ENCODE data around the gene ASGR1.
"Not testable (repeated sequence)": the region's sequence is repeated elsewhere in the genome, so short reads cannot be mapped to it uniquely, and the experiment has no call there.

ASGR1 gene

DNA sequence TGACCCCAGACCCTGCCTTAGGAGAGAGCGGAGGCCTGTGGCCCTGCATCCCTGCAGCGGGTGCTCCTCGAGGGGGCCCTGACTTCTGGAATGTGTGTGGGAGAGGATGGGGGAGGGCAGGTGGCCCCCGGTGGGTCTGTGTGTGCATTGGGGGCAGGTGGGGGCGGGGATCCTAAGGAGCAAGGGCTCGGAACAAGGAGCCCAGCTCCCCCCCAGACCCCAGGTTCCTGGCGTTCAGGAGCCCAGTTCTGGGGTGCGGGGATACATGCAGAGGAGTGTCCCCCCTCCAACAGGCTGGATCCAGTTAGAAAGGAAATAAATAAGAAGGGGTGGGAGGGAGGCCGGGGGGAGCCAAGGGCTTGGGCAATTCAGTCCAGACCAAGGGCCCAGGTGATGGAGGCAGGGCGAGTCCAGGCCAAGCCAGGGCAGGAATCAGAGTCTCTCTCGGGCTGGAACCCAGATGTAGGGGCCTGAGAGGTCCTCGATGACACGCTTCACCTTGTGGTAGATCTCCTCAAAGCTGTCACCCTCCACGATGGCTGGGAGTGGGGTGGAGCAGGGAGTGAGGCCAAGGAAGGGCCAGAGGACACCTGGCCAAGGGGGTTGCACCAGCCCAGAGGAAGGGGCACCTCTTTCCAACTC is 11.2 kb upstream of the ASGR1 start:
- DNase-seq (ENCODE audit: low spot score), result no peak

GRCh38 chr17:7186241-7186640 is 7.1 kb upstream of the ASGR1 start:
- DNase-seq (ENCODE audit: low spot score), result peak; percentile 56

DNA sequence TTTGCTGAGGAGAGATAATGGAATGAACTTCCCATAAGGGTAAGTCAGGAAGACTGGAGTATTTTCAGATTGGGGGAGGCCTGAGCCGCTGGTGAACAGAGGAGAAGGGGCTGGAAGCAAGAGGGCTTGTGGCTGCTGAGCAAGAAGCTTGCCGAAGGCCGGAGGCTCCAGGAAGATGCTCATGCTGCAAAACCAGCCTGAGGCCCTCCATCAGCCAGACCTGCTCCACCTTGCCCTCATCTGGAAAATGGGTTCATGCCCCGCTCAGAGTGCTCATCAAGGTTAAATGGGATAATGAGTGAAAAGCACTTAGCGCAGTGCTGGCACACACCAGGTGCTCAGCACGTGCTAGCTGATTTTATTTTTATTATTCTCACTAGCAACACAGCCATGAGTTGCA is 5.5 kb upstream of the ASGR1 start:
- DNase-seq (ENCODE audit: low spot score), result no peak

DNA sequence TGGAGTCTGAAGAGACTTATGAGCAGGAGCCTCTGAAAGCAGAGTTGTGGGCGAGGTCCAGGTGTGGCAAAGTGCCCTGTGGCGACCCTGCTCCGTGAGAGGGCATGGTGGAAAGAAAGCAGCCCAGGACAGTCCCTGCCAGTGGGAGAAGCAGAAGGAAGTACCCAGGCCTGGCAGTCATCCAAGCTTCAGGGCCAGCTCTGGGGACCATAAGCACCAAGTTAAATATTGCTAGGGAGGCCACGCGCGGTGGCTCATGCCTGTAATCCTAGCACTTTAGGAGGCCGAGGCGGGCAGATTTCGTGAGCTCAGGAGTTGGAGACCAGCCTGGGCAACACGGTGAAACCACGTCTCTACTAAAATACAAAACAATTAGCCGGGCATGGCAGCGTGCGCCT is 4.9 kb upstream of the ASGR1 start:
- DNase-seq (ENCODE audit: low spot score), result no peak

- no peak for DNase-seq (ENCODE audit: low spot score)
These were observed 4.4 kb upstream of the ASGR1 start for GRCh38 chr17:7183433-7184090.

DNA sequence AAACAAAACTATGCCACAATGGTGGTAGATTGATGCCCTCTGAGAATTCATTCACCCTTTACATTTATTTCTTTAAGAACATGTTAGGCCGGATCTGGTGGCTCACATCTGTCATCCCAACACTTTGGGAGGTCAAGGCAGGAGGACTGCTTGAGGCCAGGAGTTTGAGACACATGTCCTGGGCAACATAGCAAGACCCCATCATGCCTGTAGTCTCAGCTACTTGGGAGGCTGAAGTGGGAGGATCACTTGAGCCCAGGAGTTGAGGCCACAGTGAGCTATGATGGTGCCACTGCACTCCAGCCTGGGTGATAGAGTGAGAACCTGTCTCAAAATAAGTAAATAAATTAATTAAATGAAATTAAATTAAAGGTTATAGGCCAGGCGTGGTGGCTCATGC is 2.9 kb upstream of the ASGR1 start:
- DNase-seq (ENCODE audit: low spot score), result not testable (repeated sequence)

GRCh38 chr17:7178973-7179316 is 225 bp downstream of the ASGR1 start:
- DNase-seq (ENCODE audit: low spot score), result no peak

DNA sequence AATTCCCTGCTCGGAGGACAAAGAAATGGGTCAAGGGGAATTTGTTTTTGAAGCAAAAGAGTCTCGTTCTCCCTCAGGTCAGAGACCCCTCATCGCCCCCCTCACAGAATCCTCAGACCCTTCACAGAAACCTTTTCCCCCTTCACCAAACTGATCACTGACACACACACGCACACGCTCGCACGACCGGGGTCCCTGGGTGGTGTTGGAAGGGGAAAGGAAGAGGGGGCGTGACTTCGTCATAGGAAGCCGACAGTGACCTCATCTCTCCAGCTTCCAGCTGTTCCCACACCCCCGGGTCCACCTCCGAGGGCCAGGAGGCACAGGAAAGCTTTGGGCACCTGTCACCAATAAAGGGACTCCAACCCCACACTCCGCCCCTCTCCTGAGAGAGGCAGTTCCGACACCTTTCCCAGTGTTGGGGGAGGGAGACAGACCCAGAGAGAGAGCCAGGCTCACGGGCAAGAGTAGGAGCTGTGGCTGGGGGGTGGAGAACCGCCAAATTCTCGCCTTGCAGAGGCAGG is 1.2 kb downstream of the ASGR1 start:
- no peak for DNase-seq (ENCODE audit: low spot score)

DNA sequence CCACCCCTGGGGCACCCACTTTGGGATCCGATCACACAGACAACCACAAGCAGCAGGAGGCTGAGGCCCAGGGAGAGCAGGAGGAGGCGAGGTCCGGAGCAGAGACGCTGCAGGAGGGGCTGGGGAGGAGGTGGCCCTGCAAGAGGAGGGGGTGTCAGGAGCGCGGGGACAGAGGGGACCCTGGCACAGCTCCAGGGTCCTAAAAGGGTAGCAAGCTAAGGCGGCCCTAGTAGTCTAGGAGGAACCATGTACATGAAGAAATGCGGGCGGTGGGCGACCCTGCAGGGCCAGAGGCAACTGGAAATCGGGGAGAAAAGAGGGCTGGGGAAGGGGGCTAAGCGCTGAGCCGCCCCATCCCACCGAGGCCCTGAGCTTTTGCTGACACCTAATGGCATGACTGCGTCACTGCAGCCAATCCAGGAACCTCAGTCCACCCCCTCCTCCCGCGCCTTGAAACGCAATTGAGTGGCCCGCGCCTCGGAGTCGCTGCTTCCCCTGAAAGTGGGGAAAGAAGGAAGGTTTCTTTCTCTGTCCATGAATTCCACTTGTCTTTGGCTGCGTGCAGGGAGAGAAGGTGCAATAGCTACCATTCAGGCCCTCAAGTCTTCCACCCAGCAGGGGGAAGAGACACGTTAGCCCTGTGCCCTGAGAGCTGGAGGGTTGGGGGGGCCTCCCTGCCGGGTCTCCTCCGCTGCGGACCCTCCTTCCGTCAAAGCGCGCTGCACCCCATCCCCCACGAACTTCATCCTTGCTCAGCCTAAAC is 1.8 kb downstream of the ASGR1 start:
- DNase-seq (ENCODE audit: low spot score), result peak; percentile 76

- DNase-seq (ENCODE audit: low spot score), result no peak
These were observed 2.4 kb downstream of the ASGR1 start for GRCh38 chr17:7176841-7177190.

- no peak for DNase-seq (ENCODE audit: low spot score)
These were observed 2.9 kb downstream of the ASGR1 start for GRCh38 chr17:7176107-7176840.

GRCh38 chr17:7175330-7175733 is 3.8 kb downstream of the ASGR1 start:
- DNase-seq (ENCODE audit: low spot score), result no peak

DNA sequence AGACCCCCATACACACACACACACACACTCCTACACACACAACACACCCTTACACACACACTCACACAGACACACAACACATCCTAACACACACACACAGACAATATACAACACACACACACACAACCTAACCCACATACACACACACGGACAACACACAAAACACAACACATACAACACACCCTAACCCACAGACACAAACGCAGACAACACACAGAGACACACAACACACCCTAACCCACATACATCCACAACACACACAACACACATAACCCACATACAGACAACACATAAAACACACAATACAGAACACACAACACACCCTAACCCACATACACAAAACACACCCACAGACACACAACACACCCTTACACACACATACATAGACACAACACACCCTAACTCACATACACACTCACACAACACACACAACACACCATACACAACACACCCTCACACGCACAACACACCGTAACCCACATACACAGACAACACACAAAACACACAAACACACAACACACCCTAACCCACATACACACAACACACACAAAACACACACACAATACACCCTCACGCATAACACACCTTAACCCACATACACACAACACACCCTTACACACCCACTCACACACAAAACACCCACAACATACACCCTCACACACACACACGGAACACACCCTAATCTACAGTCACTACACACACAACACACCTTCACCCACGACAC is 4.4 kb downstream of the ASGR1 start:
- no peak for DNase-seq (ENCODE audit: low spot score)

DNA sequence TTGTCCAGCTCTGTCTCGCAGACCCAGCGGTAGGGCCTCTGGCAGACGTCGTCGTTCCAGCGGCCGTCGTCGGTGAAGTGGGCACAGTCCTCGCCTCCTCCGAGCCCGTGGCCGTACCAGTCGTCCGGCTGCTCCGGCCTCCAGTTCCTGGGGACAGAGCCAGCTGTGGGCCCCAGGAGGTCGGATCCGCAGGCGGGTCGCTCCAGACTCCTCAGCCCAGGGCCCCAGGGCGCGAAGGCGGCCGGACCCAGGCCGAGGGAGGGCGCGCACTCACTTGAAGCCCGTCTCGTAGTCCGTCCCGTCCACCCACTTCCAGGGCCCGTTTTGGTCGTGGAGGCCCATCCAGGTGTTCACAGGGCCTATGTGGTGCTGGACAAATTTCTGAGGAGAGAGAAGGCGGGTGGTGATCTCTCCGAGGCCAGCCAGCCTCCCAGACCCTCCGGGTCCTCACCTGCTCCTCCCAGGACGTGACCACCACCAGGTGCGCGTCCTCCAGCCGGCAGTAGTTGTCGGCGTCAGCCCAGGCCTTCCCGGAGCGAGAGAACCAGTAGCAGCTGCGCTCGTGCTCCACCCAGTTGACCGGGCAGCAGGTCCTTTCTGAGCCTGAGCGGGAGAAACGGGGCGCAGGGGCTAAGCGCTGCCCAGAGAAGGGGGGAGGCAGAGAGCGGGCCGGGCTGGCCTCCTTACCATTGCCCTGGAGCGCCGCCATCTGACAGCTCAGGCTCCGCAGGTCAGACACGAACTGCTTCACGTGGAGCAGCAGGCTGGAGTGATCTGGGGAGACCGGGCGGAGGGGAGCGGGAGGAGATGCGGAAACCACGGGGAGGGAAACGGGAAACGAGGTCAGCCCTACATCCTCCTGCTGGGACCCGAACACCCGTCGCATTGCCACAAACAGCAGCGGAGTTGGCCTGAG is 5.2 kb downstream of the ASGR1 start:
- no peak for DNase-seq (ENCODE audit: low spot score)

GRCh38 chr17:7172522-7173191 is 6.5 kb downstream of the ASGR1 start:
- not testable (repeated sequence) for DNase-seq (ENCODE audit: low spot score)

DNA sequence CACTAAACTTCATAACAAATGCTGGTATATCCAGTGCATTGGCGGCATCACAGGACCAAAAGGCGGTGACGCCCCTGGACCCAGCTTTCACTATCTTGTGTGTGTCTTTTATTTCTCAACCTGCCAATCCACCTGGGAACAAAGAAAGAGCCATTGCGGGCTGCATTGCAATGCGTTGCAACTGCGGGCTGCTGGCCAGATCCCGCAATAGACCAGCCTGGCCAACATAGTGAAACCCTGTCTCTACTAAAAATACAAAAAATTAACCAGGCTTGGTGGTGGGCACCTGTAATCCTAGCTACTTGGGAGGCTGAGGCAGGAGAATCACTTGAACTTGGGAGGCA is 9.6 kb downstream of the ASGR1 start:
- DNase-seq (ENCODE audit: low spot score), result not testable (repeated sequence)

GRCh38 chr17:7168841-7169564 is 10.2 kb downstream of the ASGR1 start:
- DNase-seq (ENCODE audit: low spot score), result not testable (repeated sequence)

DNA sequence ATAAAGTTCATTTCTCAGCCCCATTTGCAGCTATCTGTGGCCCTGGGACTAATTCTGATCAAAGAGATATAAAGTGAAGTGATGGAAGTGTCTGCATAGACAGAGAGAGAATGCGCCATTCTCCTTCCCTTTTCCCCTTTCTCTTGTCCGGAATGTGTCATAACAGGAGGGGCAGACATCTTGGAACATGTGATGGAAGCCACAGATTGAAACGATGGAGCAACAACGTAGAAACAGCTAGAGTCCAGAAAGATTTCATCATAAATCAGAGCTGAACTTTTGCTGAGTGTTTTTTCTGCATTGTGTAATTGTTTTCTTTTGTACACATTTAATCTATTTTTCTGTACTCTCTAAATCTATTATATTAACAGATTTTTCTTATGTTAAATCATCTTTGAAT is 11.3 kb downstream of the ASGR1 start:
- no peak for DNase-seq (ENCODE audit: low spot score)

DNA sequence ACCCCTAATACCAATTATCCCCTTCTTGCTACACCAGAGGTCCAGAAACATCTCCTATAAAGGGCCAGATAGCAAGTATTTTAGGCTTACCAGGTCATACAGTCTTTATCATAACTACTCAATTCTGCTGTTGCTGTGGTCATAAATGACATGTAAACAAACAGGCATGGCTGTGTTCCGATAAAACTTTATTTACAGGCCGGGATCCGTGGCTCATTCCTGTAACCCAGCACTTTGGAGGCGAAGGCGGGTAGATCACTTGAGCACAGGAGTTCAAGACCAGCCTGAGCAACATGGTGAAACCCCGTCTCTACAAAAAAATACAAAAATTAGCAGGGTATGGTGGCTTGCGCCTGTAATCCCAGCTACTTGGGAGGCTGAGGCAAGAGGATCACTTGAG is 12.3 kb downstream of the ASGR1 start:
- no peak for DNase-seq (ENCODE audit: low spot score)

GRCh38 chr17:7159571-7159970 is 19.6 kb downstream of the ASGR1 start:
- not testable (repeated sequence) for DNase-seq (ENCODE audit: low spot score)

All from HuH-7 (cell line).